ENCODE data around the gene KRTAP29-1.
"Not testable (repeated sequence)": the region's sequence is repeated elsewhere in the genome, so short reads cannot be mapped to it uniquely, and the experiment has no call there.

The KRTAP29-1 gene

GRCh38 chr17:41296846-41297245 is 5.8 kb downstream of the KRTAP29-1 start:
- DNase-seq, result no peak

- no peak for DNase-seq
These were observed 8.6 kb downstream of the KRTAP29-1 start for GRCh38 chr17:41294016-41294415.

- no peak for DNase-seq
These were observed 15.6 kb downstream of the KRTAP29-1 start for GRCh38 chr17:41287050-41287449.

- no peak for DNase-seq
These were observed 18.1 kb downstream of the KRTAP29-1 start for GRCh38 chr17:41284546-41284945.

- no peak for DNase-seq
These were observed 18.6 kb downstream of the KRTAP29-1 start for GRCh38 chr17:41284043-41284442.

GRCh38 chr17:41278176-41278955 is 24.3 kb downstream of the KRTAP29-1 start:
- DNase-seq, result no peak

GRCh38 chr17:41275648-41276190 is 26.9 kb downstream of the KRTAP29-1 start, which contains the start of gene KRTAP9-7:
KRTAP9-7 (plus strand) TSS chr17:41275698; CDS start chr17:41275698, 0 bp downstream.
- not testable (repeated sequence) for DNase-seq

GRCh38 chr17:41271858-41272257 is 30.8 kb downstream of the KRTAP29-1 start:
- no peak for DNase-seq

- not testable (repeated sequence) for DNase-seq
These were observed 31.3 kb downstream of the KRTAP29-1 start for GRCh38 chr17:41271323-41271722.

GRCh38 chr17:41267711-41268110 is 34.9 kb downstream of the KRTAP29-1 start:
- DNase-seq, result no peak

GRCh38 chr17:41265078-41265477 is 37.6 kb downstream of the KRTAP29-1 start, which contains the start of gene KRTAP9-6:
KRTAP9-6 (plus strand) TSS chr17:41265378; CDS start chr17:41265378, 0 bp downstream.
- DNase-seq, result no peak

GRCh38 chr17:41264599-41264998 is 38.1 kb downstream of the KRTAP29-1 start:
- no peak for DNase-seq

GRCh38 chr17:41263212-41263611 is 39.4 kb downstream of the KRTAP29-1 start:
- DNase-seq, result no peak

GRCh38 chr17:41258406-41258805 is 44.2 kb downstream of the KRTAP29-1 start:
- DNase-seq, result no peak

- no peak for DNase-seq
These were observed 46.4 kb downstream of the KRTAP29-1 start for GRCh38 chr17:41256291-41256685.

- DNase-seq, result not testable (repeated sequence)
These were observed 47.0 kb downstream of the KRTAP29-1 start, which contains the start of gene KRTAP9-9 for GRCh38 chr17:41255381-41256290. KRTAP9-9 (plus strand) TSS chr17:41255384.

- no peak for DNase-seq
These were observed 47.8 kb downstream of the KRTAP29-1 start for GRCh38 chr17:41254861-41255260.
